Left colon (tissue), 2 donors: ENCODE data around the gene TTC9B. TPM values are rescaled to one million over a fixed set of nuclear protein-coding genes. Genes with fewer than 3 reads are reported as not detected.
"Not testable (repeated sequence)": the region's sequence is repeated elsewhere in the genome, so short reads cannot be mapped to it uniquely, and the experiment has no call there.

Source experiments
- ATAC-seq: fragments of 200-7000 bp; cut with Tn5 transposase; one replicate; pipeline ENCODE4 v1.9.1; 2020; ENCODE audit warnings: mild to moderate bottlenecking, moderate library complexity
- DNase-seq, 2 donors: peaks; one replicate each; pipeline ENCODE4 v3.0.0-alpha.2; 2020
- intact Hi-C, 2 donors: fragments of 100-400 bp; cut with DNase I in 1 of 2; cut with micrococcal nuclease in 1 of 2; formaldehyde crosslinking; loops; one replicate each; pipeline versions ENCODE4 v1.11.2 to v1.14.0; 2022; cut with DNase I, micrococcal nuclease
- total RNA-seq, 2 donors: library from RNA; stranded (reverse); fragmentation: NEBNext Ultra II Directional; extraction: Animal tissue kit (Norgen Biotek cat#: 25700); gene quantifications; one replicate each; pipeline ENCODE4 v1.2.1, GENCODE V29; 2021
- donor health status: DM: no; HTN: no; CAD: no.
- donor health status: DM: yes; HTN: yes; CAD: no.

Gene TTC9B
- total RNA-seq, 2 donors from 2014 or later, result 0.37 to 0.45 TPM

DNA sequence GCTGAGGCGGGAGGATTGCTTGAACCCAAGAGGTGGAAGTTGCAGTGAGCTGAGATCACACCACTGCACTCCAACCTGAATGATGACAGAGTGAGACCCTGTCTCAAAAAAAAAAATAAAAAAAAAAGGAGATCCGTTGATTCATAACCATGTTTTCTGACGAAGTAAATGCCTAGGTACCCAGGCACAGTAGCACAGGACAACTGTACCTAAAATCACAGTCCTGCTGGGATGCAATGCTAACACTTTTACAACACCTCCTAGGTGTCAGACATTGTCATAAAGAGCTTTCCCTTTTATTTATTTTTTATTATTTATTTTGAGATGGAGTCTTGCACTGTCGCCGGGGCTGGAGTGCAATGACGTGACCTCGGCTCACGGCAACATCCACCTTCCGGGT is 2.5 kb upstream of the TTC9B start:
- ATAC-seq (no peak), DNase-seq (no peak)
- intact Hi-C loops, result loop anchor here in 1 of 2 donors (5.0 kb wide), 1 partner anchor 83 kb away; no protein-coding TSS in a partner anchor

DNA sequence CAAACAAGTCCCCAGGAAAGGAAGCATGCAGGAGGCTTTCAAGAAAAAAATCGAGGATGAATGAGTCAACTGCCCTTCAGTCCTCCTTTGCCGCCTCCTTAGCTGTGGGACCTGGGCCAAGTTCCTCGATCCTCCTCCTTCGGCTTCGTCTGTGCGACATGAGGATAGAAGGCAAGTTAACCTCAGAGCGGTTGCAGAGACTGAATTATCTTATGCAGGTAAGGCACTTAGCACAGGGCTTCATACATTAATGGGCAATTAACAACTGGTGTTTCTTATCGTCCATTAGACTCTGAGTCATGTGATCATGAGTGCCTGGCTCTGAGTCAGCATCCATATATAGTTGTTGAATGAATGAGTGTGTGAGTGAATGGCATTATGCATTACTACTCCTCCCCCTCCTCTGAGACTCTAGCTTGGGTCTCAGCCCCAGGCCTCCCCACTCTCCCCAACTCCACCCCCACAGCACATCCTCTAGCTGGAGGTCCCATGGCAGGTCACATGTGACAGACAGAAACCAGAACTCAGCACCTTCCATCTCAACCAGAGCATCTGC is 1.6 kb upstream of the TTC9B start:
- ATAC-seq (no peak), DNase-seq (no peak)
- intact Hi-C loops, result loop anchor here in 1 of 2 donors (5.0 kb wide), 1 partner anchor 82 kb away; no protein-coding TSS in a partner anchor

DNA sequence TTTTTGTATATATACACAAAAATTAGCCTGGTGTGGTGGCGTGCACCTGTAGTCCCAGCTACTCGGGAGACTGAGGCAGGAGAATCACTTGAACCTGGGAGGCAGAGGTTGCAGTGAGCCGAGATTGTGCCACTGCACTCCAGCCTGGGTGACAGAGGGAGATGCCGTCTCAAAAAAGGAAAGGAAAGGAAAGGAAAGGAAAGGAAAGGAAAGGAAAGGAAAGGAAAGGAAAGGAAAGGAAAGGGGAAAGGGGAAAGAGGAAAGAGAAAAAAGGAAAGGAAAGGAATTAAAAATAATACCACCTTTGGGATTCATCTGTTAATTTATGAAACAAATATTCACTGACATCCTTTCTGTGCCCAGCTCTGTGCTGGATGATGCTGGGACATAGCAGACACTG is 845 bp upstream of the TTC9B start:
- intact Hi-C loops, DNase-seq, ATAC-seq: not testable (repeated sequence)

DNA sequence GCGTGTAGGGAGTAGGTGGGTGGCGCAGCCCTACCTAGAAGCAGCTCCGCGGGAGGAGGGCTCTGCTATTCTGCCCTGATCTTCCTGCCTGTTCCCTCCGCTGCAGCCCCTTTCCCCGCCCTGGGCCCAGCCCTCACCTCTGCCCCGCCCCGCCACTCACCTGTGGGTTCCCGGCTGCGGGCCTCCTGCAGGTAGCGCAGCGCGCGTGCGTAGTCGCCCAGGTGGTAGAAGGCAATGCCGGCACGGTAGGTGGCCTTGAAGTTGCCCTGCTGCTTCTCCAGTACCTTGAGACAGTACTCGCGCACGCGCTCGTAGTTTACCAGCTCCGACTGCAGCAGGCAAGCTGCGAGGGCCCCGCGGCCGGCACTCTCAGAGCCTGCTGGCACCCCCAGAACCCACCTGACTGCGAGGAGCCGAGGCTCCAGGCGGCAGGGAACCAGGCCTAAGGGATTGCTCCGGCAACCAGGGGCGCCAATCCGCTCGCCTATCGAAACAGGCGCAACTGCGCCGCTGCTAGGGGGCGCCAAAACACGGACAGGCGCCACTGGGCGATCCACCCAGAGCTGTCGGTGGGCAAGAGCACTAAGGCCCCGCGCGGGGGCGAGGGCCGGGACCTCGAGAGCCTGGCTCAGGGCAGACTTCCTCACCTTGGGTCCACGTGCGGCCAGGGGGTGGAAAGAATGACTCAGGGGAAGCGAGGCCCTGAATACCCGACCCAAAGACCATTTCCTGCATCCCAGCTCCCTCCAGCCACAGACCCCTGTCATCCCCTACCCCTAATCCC is 965 bp downstream of the TTC9B start:
- peak; percentile 56 to 76 for DNase-seq
- peak; percentile 82 for ATAC-seq
- intact Hi-C loops, result no loop called here

DNA sequence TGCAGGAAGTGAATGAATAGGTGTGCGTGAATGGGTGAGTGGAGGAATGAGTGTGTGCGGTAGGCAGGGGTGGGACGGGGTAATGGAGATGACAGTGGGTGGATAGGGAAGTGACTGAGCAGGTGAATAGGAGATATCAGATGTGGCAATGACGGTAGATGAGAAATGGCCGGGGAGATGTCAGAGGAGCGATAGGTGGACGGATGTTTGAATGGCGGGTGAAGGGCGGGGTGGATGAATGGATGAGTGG is 1.5 kb downstream of the TTC9B start:
- intact Hi-C loops, result no loop called here
- ATAC-seq, result peak; percentile 44
- no peak for DNase-seq

DNA sequence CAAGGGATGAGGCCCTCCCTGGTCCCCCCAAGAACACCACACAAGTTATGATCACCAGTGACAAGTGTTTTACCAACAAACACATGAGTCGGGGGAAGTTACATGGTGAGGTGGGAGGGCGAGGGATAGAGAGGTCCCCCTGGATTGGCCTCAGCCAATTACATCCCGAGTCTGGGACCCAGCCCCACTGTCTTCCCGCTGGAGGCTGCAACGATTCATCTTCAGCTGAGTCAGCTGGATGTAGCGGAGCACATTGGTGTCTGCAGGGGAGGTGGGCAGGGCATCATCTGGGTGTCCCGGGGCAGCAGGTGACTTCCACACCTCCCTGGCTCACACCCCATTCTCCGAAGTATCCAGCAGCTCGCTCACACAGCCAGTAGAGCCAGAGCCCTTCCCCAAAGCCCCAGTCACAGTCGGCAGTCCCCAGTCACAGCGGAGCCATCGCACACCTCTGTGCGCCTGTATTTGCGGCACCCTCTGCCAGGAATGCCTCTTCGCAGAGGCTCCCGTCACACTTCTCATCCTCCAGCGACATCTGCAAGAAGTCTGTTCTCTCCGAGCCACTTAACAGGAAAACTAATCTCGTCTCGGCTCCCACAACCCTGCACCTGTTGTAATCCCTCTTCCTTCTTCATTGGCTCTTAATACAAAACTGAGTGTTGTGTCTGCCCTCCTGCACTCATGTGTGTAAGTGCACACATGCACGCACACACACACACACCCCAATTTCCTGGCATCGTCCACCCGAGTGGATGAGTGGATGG is 2.0 kb downstream of the TTC9B start:
- no peak for DNase-seq
- intact Hi-C loops, result no loop called here

DNA sequence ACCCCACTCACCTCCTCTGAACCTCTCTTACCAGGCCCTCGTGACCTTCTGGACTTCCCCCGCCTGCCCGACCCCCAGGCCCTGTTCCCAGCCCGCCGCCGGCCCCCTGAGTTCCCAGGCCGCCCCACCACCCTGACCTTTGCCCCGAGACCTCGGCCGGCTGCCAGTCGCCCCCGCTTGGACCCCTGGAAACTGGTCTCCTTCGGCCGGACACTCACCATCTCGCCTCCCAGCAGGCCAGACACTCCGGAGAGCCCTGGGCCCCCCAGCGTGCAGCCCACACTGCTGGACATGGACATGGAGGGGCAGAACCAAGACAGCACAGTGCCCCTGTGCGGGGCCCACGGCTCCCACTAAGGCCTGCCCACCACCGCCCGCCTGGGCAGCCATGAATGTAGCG is 3.2 kb downstream of the TTC9B start:
- no peak for DNase-seq
- no peak for ATAC-seq
- intact Hi-C loops, result no loop called here

More for the DNA sequence above, 2.0 kb downstream of the TTC9B start:
- ATAC-seq, result no peak

DNA sequence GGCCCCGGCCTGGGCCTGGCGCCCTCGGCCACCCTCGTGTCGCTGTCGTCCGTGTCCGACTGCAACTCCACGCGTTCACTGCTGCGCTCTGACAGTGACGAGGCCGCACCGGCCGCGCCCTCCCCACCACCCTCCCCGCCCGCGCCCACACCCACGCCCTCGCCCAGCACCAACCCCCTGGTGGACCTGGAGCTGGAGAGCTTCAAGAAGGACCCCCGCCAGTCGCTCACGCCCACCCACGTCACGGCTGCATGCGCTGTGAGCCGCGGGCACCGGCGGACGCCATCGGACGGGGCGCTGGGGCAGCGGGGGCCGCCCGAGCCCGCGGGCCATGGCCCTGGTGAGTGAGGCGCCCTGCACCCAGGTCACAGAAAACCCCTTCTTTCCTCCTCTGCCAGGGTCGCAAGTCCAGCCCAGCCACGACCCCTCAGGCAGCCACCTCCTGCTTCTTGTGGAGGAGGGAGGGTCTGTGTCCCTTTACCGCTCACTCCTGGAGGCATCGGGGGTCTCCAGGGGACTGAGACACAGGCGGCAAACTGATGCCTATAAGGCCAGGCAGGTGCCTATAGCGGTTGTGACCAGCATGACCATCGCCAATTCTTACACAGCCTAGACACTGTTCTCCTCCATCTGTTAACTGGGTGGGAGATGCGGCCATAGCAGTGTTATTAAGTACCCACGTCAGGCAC is 4.2 kb downstream of the TTC9B start:
- ATAC-seq, result no peak
- DNase-seq, result no peak
- intact Hi-C loops, result no loop called here

DNA sequence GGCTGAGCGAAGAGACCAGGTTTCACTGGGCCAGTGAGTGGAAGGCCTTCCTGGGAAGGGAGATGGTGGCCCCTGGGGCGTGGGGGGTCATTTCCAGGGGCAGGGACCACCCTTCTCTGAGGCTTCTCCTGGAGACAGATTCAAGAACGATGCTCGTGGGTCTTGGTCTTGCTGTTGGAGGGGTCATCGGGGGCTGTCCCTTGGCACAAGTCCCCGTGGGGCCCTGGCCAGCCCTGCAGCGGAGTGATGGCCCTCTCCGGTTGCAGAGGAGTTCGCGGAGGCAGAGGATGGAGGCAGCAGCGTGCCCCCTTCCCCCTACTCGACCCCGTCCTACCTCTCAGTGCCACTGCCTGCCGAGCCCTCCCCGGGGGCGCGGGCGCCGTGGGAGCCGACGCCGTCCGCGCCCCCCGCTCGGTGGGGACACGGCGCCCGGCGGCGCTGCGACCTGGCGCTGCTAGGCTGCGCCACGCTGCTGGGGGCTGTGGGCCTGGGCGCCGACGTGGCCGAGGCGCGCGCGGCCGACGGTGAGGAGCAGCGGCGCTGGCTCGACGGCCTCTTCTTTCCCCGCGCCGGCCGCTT is 4.8 kb downstream of the TTC9B start:
- no peak for DNase-seq
- no peak for ATAC-seq
- intact Hi-C loops, result no loop called here

DNA sequence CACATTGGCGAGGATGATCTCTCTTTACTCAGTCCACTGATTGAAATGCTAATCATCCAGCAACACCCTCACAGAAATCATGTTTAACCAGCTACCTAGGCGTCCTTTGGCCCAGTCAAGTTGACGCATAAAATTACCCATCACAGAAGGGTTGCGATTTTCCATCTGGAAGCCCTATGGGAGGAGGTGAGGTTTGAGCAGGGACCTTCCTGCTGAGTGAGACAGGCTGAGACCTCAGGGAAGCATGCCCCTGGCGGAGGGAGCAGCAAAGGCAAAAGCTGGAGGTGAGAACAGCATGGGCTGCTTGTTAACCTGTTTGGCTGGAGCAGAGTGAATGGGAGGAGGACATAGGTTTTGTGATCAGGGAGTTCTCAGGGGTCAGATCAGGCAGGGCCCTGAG is 7.3 kb downstream of the TTC9B start:
- intact Hi-C loops, result no loop called here
- no peak for ATAC-seq
- no peak for DNase-seq

DNA sequence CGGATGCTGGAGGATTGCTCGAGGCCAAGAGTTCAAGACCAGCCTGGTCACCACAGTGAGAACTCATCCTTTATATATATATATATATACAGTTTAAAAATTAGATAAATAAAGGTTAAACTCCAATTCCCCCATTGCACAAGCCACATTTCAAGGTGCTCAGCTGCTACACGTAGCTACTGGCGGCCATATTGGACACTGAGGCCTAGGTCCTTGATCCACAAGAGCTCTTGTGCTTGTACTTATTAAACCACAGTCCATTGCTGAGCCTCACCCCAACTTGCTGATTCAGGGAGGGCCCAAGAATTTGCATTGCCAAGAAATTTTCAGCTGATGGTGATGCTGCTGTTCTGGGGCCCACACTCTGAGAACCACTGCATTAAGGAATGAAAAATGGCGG is 9.6 kb downstream of the TTC9B start:
- intact Hi-C loops, result no loop called here
- DNase-seq (no peak), ATAC-seq (no peak)

DNA sequence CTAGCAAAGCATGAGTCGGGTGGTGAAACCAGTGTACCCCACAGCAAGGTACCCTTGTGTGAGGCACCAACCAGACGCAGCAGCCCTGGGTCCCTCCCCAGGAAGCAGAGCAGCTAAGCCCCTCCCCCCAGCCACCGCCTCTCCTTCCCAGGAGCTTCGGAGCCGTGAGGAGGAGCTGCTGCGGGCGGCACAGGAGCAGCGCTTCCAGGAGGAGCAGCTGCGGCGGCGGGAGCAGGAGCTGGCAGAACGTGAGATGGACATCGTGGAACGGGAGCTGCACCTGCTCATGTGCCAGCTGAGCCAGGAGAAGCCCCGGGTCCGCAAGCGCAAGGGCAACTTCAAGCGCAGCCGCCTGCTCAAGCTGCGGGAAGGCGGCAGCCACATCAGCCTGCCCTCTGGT is 12.4 kb downstream of the TTC9B start:
- DNase-seq (no peak), ATAC-seq (no peak)
- intact Hi-C loops, result no loop called here

DNA sequence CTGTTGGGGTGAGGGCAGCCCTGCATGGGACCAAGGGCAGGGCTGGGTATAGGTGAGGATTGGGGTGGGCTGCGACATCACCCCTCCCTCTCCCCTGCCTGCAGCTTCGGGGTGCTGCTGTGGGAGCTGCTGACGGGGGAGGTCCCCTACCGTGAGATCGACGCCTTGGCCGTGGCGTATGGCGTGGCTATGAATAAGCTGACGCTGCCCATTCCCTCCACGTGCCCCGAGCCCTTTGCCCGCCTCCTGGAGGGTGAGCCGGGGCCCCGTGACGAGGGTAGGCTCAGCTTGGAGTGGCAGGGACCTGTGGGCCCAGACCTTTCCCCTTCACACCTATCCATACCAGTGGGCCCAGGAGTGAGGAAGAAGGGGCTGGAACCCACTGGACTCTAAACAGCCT is 13.8 kb downstream of the TTC9B start:
- DNase-seq (no peak), ATAC-seq (no peak)
- intact Hi-C loops, result no loop called here

DNA sequence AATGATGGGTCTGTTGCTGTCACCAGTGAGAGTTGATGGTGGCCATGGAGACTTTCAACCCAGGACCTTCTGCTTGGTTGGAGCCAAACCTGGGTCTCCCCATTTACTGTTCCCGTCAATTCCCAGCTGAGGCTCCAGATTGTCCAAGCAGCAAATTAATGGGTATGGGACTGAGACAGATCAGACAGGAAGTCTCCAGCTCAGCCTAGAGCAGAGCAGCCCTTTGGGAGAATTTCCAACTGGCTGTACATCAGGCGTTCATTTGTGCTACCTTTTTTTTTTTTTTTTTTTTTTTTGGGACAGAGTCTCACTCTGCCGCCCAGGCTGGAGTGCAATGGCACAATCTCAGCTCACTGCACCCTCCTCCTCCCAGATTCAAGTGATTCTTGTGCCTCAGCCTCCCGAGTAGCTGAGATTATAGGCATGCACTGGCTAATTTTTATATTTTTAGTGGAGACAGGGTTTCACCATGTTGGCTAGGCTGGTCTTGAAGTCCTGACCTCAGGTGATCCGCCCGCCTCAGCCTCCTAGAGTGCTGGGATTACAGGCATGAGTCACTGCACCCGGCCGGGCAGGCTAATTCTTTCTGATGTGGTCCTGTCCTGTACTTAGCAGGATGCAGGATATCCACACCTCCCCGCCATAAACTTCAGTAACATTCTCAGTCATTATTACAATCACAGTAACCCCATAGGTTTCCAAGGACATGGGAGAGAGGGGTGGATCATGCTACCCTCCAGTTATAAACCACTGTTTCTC is 17.7 kb downstream of the TTC9B start:
- DNase-seq (no peak), ATAC-seq (no peak)
- intact Hi-C loops, result no loop called here

DNA sequence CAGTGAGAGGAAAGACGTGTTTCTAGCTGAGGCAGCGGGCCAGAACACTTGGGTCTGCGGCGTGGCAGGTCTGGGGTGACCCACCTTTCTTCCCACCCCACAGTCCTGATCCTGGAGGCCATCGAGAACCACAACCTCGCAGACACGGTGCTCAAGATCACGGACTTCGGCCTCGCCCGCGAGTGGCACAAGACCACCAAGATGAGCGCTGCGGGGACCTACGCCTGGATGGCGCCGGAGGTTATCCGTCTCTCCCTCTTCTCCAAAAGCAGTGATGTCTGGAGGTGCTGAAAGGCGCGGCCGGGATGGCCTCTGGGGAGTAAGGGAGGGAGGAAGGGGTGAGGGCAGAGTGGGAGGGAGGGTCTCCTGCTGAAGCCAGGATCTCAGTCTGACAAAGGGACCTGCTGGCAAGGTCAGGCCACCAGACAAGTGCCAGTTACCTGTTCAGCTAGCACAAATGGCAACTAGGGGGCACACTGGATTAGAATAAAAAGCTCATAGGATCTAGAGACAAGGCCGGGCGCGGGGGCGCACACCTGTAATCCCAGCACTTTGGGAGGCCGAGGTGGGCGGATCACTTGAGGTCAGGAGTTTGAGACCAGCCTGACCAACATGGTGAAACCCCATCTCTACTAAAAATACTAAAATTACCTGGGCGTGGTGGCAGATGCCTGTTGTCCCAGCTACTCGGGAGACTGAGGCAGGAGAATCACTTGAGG is 19.8 kb downstream of the TTC9B start:
- intact Hi-C loops, result no loop called here
- DNase-seq, result no peak
- no peak for ATAC-seq

DNA sequence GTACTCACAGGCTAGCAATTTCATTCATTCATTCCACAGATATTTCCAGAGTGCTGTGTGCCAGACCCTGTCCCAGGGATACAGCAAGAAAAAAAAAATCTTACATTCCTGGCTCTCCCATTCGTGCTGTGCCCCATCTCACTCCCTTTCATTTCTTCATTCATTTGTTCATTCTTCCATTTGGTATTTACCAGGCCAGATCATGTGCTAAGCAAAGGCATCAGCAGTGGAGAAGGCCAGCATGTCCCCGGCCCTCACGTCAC is 24.7 kb downstream of the TTC9B start:
- intact Hi-C loops, result no loop called here
- DNase-seq, result no peak
- ATAC-seq, result no peak

DNA sequence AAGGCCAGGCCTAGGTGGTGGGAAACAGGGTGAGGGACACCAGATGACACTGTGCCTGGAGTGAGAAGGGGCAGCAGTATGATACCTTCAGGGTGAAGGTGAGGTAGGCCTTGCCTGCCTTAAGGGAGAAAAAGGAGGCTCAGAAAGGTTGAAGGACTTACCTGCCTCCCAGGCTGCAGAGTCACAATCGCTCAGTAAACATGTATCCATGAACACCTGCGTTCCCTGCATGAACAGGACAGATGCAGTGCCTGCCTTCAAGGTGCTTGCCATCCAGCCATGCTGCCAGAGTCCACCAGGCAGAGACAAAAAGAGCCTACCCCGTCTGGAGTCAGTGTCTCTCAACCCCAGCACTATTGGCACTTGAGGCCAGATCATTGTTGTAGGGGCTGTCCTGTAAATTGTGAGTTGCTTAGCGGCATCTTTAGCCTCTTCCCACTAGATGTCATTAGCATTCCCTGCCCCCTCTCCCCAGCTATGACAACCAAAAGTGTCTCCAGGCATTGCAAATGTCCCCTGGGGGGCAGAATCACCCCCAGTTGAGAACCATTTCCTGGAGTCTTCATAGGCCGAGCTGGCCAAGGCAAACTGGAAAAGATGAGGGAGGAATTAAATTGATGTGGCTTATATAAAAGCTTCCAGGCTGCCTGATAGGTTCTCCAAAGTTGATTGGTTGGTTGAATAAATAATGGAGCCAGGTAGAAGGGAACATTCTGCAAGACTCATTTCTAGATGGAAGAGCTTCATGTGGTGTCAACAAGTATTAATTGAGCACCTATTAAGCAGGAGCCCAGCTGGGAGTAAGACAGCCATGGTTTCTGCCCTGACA is 25.2 kb downstream of the TTC9B start:
- ATAC-seq (no peak), DNase-seq (no peak)
- intact Hi-C loops, result no loop called here
